Cardiac fibroblast (primary cell): ENCODE data around the gene CACHD1.

Experiments used
- DNase-seq, 2 donors: peaks; one replicate each; pipeline versions ENCODE4 v3.0.0 to v3.0.0-alpha.2; 2010; ENCODE audit warnings: low read depth in 2 of 2
- H3K4me3 ChIP-seq, 2 donors: replicated peaks in 1 of 2; 1 replicate in 1 of 2; 2 replicates in 1 of 2; pipeline ENCODE4 v1.5.1; 2011; ENCODE audit warnings: low read depth in 2 of 2, low read length in 2 of 2, mild to moderate bottlenecking in 2 of 2, moderate library complexity in 1 of 2
- CTCF ChIP-seq: IDR thresholded peaks from one replicate; pipeline ENCODE4 v1.5.1; 2011; ENCODE audit warnings: low read depth, mild to moderate bottlenecking, low read length, inconsistent platforms

Gene CACHD1

DNA sequence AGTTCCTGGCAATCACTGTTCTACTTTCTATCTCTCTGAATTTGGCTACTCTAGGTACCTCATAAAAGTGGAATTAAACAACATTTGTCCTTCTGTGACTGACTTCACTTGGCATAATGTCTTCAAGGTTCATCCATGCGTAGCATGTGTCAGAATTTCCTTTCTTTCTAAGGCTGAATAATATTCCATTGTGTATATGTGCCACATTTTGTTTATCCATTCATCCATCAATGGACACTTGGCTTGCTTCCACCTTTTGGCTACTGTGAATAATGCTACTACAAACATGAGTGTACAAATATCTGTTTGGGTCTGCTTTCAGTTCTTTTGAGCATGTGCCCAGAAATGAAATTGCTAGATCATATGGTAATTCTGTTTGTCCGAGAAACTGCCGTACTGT lies 14.7 kb downstream of the CACHD1 start:
- DNase-seq = peak in 1 of 2 donors; percentile 67
- TF ChIP-seq CTCF = no peak
- H3K4me3 ChIP-seq = no peak overlapping the region

GRCh38 chr1:64486193-64486592 lies 16.3 kb downstream of the CACHD1 start:
- DNase-seq = no peak
- no peak for TF ChIP-seq CTCF

DNA sequence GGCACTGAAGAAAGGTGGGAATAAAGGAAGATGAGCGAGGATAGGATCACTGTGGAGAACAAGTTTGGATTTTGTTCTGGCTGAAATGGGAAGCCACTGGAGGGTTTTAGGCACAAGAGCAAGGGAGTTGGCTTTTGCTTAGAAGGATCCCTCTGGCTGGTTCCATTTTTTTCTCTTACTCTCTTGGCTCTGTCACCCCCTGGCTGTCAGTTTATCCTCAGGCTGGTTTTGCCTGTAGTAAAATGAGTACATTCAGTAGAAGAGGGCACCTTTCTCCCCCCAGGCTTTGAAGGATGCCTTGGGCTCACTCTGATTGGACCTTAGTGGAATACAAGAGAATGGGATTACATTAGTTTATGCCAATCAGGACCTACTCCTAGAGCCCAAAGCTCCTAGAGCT lies 17.1 kb downstream of the CACHD1 start:
- no peak overlapping the region for H3K4me3 ChIP-seq
- TF ChIP-seq CTCF = no peak
- DNase-seq = no peak

More at GRCh38 chr1:64486193-64486592, 16.3 kb downstream of the CACHD1 start:
- no peak overlapping the region for H3K4me3 ChIP-seq

DNA sequence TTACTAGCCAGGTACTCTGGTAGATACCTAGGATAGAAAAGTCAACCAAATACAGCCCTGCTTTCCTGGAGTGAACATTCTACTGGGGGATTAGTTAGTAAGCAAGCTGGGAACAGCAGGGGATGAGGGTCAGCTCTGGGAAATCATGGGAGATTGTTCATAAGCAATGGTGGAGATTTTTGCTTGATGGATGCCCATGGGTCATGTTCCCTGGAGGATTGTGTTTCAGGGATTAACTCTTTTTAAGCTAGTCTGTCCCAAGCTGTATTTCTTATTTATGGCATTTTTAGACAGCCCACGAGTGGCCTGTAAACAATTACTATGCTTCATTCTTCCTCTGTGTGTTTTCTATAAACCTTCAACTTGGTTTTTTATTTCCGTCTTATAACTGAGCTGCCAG lies 18.9 kb downstream of the CACHD1 start:
- H3K4me3 ChIP-seq = no peak overlapping the region
- TF ChIP-seq CTCF = no peak
- no peak for DNase-seq

- DNase-seq = no peak
- no peak for TF ChIP-seq CTCF
- H3K4me3 ChIP-seq = no peak overlapping the region
Observed at GRCh38 chr1:64489707-64490106, 19.8 kb downstream of the CACHD1 start.

GRCh38 chr1:64490213-64490818 lies 20.4 kb downstream of the CACHD1 start:
- H3K4me3 ChIP-seq = no peak overlapping the region
- DNase-seq = no peak
- no peak for TF ChIP-seq CTCF

DNA sequence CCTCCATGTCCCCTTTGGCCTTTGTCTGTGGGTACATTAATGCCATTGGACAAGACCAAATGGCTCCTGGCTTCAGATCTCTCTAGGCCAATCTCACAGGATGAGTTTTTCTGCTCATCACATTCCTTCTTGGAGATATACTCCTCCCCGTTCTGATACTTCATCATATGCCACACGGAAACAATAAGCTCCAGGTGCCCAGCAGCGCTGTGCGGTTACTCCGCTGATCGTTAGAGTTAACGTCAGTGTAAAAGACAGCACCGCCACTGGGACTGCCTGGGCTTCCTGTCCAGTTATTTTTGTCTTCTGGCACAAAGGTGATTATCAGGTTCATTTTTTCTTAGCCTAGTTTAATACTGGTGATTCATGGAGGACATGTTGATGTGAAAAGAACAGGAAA lies 22.5 kb downstream of the CACHD1 start:
- no peak overlapping the region for H3K4me3 ChIP-seq
- TF ChIP-seq CTCF = no peak
- DNase-seq = no peak
